ENCODE measurements around the gene GADD45GIP1. TPM values are rescaled to one million over a fixed set of nuclear protein-coding genes. Genes with fewer than 3 reads are reported as not detected.

GADD45GIP1 gene
- total RNA-seq, 2 donors from 2014 or later: 31.0 to 34.9 TPM

DNA sequence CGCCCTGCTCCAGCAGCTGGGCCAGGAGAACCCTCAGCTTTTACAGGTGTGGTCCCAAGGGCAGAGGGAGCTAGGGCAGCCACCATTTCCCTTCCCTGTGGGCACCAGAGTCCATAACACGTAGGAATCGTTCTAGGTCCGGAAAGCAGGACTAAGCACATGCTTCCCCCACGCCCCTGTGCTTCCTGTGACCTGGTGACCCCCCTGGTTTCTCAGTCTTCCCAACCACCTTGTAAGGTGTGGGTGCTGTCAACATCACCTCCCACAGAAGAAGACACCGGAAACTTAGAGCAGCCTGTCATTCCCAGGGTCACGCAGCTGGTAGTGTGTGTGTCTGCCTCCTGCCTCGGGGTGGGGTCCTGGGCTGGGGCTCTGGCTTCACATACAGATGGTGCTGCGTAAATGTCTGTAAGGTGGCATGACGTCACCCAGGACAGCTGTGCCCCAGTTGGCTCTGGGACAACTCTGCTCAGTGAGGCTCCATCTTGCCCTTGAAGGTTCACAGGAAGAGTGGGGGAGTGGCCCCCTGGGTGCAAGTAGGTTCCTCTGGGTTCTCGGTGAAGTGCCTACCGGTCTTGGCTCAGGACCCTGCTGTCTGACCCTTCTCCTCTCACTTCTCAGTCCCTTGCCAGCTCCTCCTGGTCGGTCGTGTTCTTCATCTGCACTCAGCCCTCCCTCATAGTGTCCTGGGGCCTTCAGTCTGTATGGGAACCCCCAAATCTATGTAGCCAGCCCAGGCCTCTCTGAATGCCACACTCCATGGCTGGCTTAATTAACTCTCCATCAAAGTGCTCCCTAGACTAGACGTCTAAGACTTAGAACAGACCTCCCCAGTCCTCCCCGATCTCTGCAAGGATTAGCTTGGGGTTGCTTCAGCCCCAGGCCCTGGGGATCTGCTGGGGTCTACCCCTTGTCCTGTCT, 7.4 kb downstream of the GADD45GIP1 start:
- no peaks in the 10 kb centered on the region for H3K27me3 Mint-ChIP-seq (ENCODE audit: insufficient read depth)
- no peak for DNase-seq
- Histone ChIP-seq H3K4me1 (ENCODE audit: control insufficient read depth, insufficient read depth, low read length) (no peaks in the 10 kb centered on the region), H3K27ac (ENCODE audit: low read depth, low read length) (no peak overlapping the region), H3K27me3 (ENCODE audit: control insufficient read depth, insufficient read depth, low read length, poor library complexity, severe bottlenecking) (no peaks in the 10 kb centered on the region), H3K4me3 (ENCODE audit: low read length) (no peak overlapping the region), H3K36me3 (ENCODE audit: control insufficient read depth, insufficient read depth, low read length) (peaks cover 56% of the 10 kb centered on the region), H3K9me3 (ENCODE audit: control insufficient read depth, low read length) (no peaks in the 10 kb centered on the region), H3K9ac (ENCODE audit: extremely low read depth, low read length, poor library complexity, severe bottlenecking) (no peak overlapping the region)
- H3K9me3 Mint-ChIP-seq: no peaks in the 10 kb centered on the region
- WGBS, 2 experiments (ENCODE audit: insufficient coverage in 1 of 2, insufficient read length in 1 of 2): 90 to 92% methylated on average over 14 to 16 of the region's 16 CpGs
- TF ChIP-seq, protein P1, sequence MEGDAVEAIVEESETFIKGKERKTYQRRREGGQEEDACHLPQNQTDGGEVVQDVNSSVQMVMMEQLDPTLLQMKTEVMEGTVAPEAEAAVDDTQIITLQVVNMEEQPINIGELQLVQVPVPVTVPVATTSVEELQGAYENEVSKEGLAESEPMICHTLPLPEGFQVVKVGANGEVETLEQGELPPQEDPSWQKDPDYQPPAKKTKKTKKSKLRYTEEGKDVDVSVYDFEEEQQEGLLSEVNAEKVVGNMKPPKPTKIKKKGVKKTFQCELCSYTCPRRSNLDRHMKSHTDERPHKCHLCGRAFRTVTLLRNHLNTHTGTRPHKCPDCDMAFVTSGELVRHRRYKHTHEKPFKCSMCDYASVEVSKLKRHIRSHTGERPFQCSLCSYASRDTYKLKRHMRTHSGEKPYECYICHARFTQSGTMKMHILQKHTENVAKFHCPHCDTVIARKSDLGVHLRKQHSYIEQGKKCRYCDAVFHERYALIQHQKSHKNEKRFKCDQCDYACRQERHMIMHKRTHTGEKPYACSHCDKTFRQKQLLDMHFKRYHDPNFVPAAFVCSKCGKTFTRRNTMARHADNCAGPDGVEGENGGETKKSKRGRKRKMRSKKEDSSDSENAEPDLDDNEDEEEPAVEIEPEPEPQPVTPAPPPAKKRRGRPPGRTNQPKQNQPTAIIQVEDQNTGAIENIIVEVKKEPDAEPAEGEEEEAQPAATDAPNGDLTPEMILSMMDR (conservative IDR thresholded peaks at IDR 0.05): no peak
- no peak overlapping the region for H3K4me3 Mint-ChIP-seq
- peaks cover 10% of the 10 kb centered on the region for H3K4me1 Mint-ChIP-seq
- peaks cover 61% of the 10 kb centered on the region for H3K36me3 Mint-ChIP-seq (ENCODE audit: low read depth)
- H3K27ac Mint-ChIP-seq: peak overlapping the region; percentile 74

DNA sequence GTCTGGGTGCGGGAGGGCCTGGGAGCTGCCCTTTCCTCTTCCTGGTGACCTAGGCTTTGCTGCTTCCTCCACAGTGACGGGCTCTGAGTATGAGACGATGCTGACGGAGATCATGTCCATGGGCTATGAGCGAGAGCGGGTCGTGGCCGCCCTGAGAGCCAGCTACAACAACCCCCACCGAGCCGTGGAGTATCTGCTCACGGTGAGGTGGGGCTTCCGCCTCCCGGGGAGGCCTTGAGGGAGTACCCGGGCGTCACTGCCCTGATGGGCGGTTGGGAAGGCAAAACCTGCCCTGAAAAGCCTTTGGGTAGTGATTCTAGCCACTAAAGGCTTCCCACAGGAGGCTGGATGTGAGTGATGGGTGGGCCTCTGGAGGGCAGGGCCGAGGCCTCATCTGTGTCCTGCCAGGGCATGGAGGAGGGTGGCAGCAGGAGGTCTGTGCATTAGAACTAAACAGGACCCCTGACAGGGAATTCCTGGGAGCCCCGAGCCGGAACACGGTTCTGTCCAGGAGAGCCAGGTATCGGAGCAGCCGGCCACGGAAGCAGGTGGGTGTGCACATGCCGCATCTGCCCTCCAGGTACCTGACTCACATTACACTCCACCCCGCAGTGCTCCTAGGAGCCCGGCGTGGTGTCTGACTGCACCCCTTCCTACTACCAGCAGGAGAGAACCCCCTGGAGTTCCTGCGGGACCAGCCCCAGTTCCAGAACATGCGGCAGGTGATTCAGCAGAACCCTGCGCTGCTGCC, 8.2 kb downstream of the GADD45GIP1 start:
- Histone ChIP-seq H3K4me3 (ENCODE audit: low read length) (no peak overlapping the region), H3K36me3 (ENCODE audit: control insufficient read depth, insufficient read depth, low read length) (peaks cover 58% of the 10 kb centered on the region), H3K9me3 (ENCODE audit: control insufficient read depth, low read length) (no peaks in the 10 kb centered on the region), H3K27me3 (ENCODE audit: control insufficient read depth, insufficient read depth, low read length, poor library complexity, severe bottlenecking) (no peaks in the 10 kb centered on the region), H3K27ac (ENCODE audit: low read depth, low read length) (no peak overlapping the region), H3K4me1 (ENCODE audit: control insufficient read depth, insufficient read depth, low read length) (no peaks in the 10 kb centered on the region), H3K9ac (ENCODE audit: extremely low read depth, low read length, poor library complexity, severe bottlenecking) (no peak overlapping the region)
- Mint-ChIP-seq H3K36me3 (ENCODE audit: low read depth) (peaks cover 64% of the 10 kb centered on the region), H3K9me3 (no peaks in the 10 kb centered on the region), H3K27ac (peak overlapping the region; percentile 35), H3K4me3 (no peak overlapping the region), H3K4me1 (peaks cover 6% of the 10 kb centered on the region), H3K27me3 (ENCODE audit: insufficient read depth) (no peaks in the 10 kb centered on the region)
- WGBS, 2 experiments (ENCODE audit: insufficient coverage in 1 of 2, insufficient read length in 1 of 2): 93% methylated on average over 20 to 30 of the region's 30 CpGs
- no peak for DNase-seq
- TF ChIP-seq, protein P1 (conservative IDR thresholded peaks at IDR 0.05): no peak

DNA sequence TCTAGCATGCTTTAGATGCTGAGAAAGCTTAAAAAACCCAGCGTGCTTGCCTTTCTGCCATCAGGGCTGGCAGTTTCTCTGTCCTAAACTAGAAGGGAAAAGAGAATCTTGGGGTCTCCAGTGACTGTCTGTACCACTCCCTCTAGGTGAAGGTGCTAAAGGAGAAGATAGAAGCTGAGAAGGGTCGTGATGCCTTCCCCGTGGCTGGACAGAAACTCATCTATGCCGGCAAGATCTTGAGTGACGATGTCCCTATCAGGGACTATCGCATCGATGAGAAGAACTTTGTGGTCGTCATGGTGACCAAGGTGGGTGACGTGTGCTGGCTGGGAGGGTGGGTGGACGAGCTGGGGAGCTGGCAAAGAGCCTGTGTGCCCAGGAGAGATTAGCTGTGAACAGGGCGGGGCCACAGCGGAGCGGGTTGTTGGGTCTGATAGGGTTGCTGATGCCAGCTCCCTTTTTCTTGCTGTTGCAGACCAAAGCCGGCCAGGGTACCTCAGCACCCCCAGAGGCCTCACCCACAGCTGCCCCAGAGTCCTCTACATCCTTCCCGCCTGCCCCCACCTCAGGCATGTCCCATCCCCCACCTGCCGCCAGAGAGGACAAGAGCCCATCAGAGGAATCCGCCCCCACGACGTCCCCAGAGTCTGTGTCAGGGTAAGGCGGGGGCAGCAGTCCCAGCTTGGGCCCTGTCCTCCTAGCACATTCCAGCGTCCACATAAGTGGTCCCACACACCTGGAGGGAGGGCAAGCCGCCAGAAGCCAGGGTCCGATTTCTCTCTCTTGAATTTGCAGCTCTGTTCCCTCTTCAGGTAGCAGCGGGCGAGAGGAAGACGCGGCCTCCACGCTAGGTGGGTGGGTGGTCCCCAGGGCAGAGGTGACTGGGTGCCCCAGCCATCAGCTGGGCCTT, 9.1 kb downstream of the GADD45GIP1 start:
- no peak overlapping the region for H3K9ac ChIP-seq (ENCODE audit: extremely low read depth, low read length, poor library complexity, severe bottlenecking)
- peak overlapping the region; percentile 84 for H3K4me3 ChIP-seq (ENCODE audit: low read length)
- no peak for DNase-seq
- TF ChIP-seq, protein P1 (conservative IDR thresholded peaks at IDR 0.05): no peak
- no peaks in the 10 kb centered on the region for H3K27me3 Mint-ChIP-seq (ENCODE audit: insufficient read depth)
- H3K4me1 Mint-ChIP-seq: peaks cover 8% of the 10 kb centered on the region
- H3K27ac ChIP-seq (ENCODE audit: low read depth, low read length): no peak overlapping the region
- WGBS, 2 experiments (ENCODE audit: insufficient coverage in 1 of 2, insufficient read length in 1 of 2): 92 to 95% methylated on average over 15 to 28 of the region's 28 CpGs
- H3K27me3 ChIP-seq (ENCODE audit: control insufficient read depth, insufficient read depth, low read length, poor library complexity, severe bottlenecking): no peaks in the 10 kb centered on the region
- H3K4me1 ChIP-seq (ENCODE audit: control insufficient read depth, insufficient read depth, low read length): no peaks in the 10 kb centered on the region
- H3K36me3 ChIP-seq (ENCODE audit: control insufficient read depth, insufficient read depth, low read length): peaks cover 60% of the 10 kb centered on the region
- H3K4me3 Mint-ChIP-seq: no peak overlapping the region
- no peaks in the 10 kb centered on the region for H3K9me3 Mint-ChIP-seq
- H3K36me3 Mint-ChIP-seq (ENCODE audit: low read depth): peaks cover 69% of the 10 kb centered on the region
- peak overlapping the region; percentile 35 for H3K27ac Mint-ChIP-seq
- H3K9me3 ChIP-seq (ENCODE audit: control insufficient read depth, low read length): no peaks in the 10 kb centered on the region

All from endodermal cell (in vitro differentiated cells).